ENCODE measurements around the gene SPIRE1. TPM values are rescaled to one million over a fixed set of nuclear protein-coding genes. Genes with fewer than 3 reads are reported as not detected.

SPIRE1 gene
- total and polyA plus RNA-seq, 4 donors, result 0.29 to 5.7 (median 3.2) TPM

- Histone ChIP-seq H3K27me3 (ENCODE audit: control insufficient read depth in 4 of 4, insufficient read depth in 4 of 4, low read length in 3 of 4) (no peaks in the 10 kb centered on the region), H3K36me3 (ENCODE audit: control insufficient read depth in 4 of 4, insufficient read depth in 3 of 4, low read depth in 1 of 4, low read length in 3 of 4) (peaks cover 2 to 11% (median 6%) of the 10 kb centered on the region in 4 donors), H3K4me3 (ENCODE audit: low read depth in 1 of 3, low read length in 3 of 3) (no peak overlapping the region), H3K27ac (ENCODE audit: low read depth in 1 of 2, low read length in 2 of 2) (no peak overlapping the region), H3K9me3 (ENCODE audit: control insufficient read depth in 4 of 4, low read length in 3 of 4) (no peaks in the 10 kb centered on the region), H3K9ac (ENCODE audit: low read depth in 1 of 2, low read length in 2 of 2) (no peak overlapping the region), H3K4me1 (ENCODE audit: control insufficient read depth in 4 of 4, insufficient read depth in 4 of 4, low read length in 3 of 4) (peaks cover 0 to 4% (median 0%) of the 10 kb centered on the region in 4 donors)
- no peak for DNase-seq (ENCODE audit: low spot score)
- 96% methylated on average over 3 of the region's 3 CpGs for WGBS
- TF ChIP-seq FOXA2 (IDR thresholded peaks at IDR 0.05) (no peak), YY1 (IDR thresholded peaks at IDR 0.05) (no peak), GABPA (IDR thresholded peaks at IDR 0.05 in 1 of 2, conservative IDR thresholded peaks at IDR 0.05 in 1 of 2) (no peak), MAX (IDR thresholded peaks at IDR 0.05) (no peak), JUND (IDR thresholded peaks at IDR 0.05) (no peak), FOXA1 (IDR thresholded peaks at IDR 0.05) (no peak), EGR1 (IDR thresholded peaks at IDR 0.05; ENCODE audit: low read depth in 2 of 2) (no peak), HNF4A (conservative IDR thresholded peaks at IDR 0.05) (no peak), HNF4G (IDR thresholded peaks at IDR 0.05) (no peak), TAF1 (conservative IDR thresholded peaks at IDR 0.05) (no peak), CTCF (IDR thresholded peaks at IDR 0.05; ENCODE audit: low read depth, low read length, missing input control) (no peak), REST (IDR thresholded peaks at IDR 0.05) (no peak), ZBTB33 (IDR thresholded peaks at IDR 0.05) (no peak), SP1 (IDR thresholded peaks at IDR 0.05) (no peak)
Observed at GRCh38 chr18:12456441-12456840, 201.5 kb downstream of the SPIRE1 start.

GRCh38 chr18:12455496-12455895, 202.4 kb downstream of the SPIRE1 start:
- Histone ChIP-seq H3K9me3 (ENCODE audit: control insufficient read depth in 4 of 4, low read length in 3 of 4) (no peaks in the 10 kb centered on the region), H3K4me1 (ENCODE audit: control insufficient read depth in 4 of 4, insufficient read depth in 4 of 4, low read length in 3 of 4) (no peaks in the 10 kb centered on the region), H3K27me3 (ENCODE audit: control insufficient read depth in 4 of 4, insufficient read depth in 4 of 4, low read length in 3 of 4) (no peaks in the 10 kb centered on the region), H3K36me3 (ENCODE audit: control insufficient read depth in 4 of 4, insufficient read depth in 3 of 4, low read depth in 1 of 4, low read length in 3 of 4) (peaks cover 2 to 11% (median 7%) of the 10 kb centered on the region in 4 donors), H3K9ac (ENCODE audit: low read depth in 1 of 2, low read length in 2 of 2) (no peak overlapping the region), H3K27ac (ENCODE audit: low read depth in 1 of 2, low read length in 2 of 2) (no peak overlapping the region), H3K4me3 (ENCODE audit: low read depth in 1 of 3, low read length in 3 of 3) (no peak overlapping the region)
- 96% methylated on average over 7 of the region's 7 CpGs for WGBS
- no peak for DNase-seq (ENCODE audit: low spot score)
- TF ChIP-seq CTCF (IDR thresholded peaks at IDR 0.05; ENCODE audit: low read depth, low read length, missing input control) (no peak), HNF4A (conservative IDR thresholded peaks at IDR 0.05) (no peak), FOXA1 (IDR thresholded peaks at IDR 0.05) (no peak), FOXA2 (IDR thresholded peaks at IDR 0.05) (no peak), ZBTB33 (IDR thresholded peaks at IDR 0.05) (no peak), HNF4G (IDR thresholded peaks at IDR 0.05) (no peak), SP1 (IDR thresholded peaks at IDR 0.05) (no peak), NR2F2 (IDR thresholded peaks at IDR 0.05) (no peak), ATF3 (IDR thresholded peaks at IDR 0.05) (no peak), EGR1 (IDR thresholded peaks at IDR 0.05; ENCODE audit: low read depth in 2 of 2) (no peak), MAX (IDR thresholded peaks at IDR 0.05) (no peak), TAF1 (conservative IDR thresholded peaks at IDR 0.05) (no peak), YY1 (IDR thresholded peaks at IDR 0.05) (no peak), RAD21 (IDR thresholded peaks at IDR 0.05) (no peak), JUND (IDR thresholded peaks at IDR 0.05) (no peak), GABPA (IDR thresholded peaks at IDR 0.05 in 1 of 2, conservative IDR thresholded peaks at IDR 0.05 in 1 of 2) (no peak)
